RWPE2 (cell line): Measurements from ENCODE around the gene PRSS38.

ENCODE experiments used
- ATAC-seq: fragments of 200-7000 bp; cut with Tn5 transposase; 3 replicates; pipeline ENCODE4 v1.9.1; 2021; ENCODE audit warnings: low read depth
- DNase-seq: peaks from one replicate; pipeline ENCODE4 v3.0.0-alpha.2; 2020; ENCODE audit warnings: low spot score
- H3K27ac ChIP-seq: fragments of 450-650 bp; 2 replicates; pipeline ENCODE4 v1.5.1; 2017; ENCODE audit warnings: mild to moderate bottlenecking; ENCODE audit not compliant: poor library complexity, severe bottlenecking
- H3K27me3 ChIP-seq: fragments of 250-450 bp; sonication (Bioruptor Pico); 2 replicates; pipeline ENCODE4 v1.5.1; 2021; ENCODE audit warnings: mild to moderate bottlenecking, moderate library complexity; ENCODE audit not compliant: insufficient read depth, poor library complexity, severe bottlenecking
- H3K36me3 ChIP-seq: fragments of 250-450 bp; sonication (Bioruptor Pico); 2 replicates; pipeline ENCODE4 v1.5.1; 2020; ENCODE audit warnings: low read depth, mild to moderate bottlenecking, moderate library complexity
- H3K4me1 ChIP-seq: fragments of 250-450 bp; sonication (Bioruptor Pico); 2 replicates; pipeline ENCODE4 v1.5.1; 2021; ENCODE audit warnings: mild to moderate bottlenecking, moderate library complexity; ENCODE audit not compliant: insufficient read depth, poor library complexity, severe bottlenecking
- H3K4me3 ChIP-seq: fragments of 250-450 bp; sonication (Bioruptor Pico); 2 replicates; pipeline ENCODE4 v1.5.1; 2021; ENCODE audit warnings: mild to moderate bottlenecking, moderate library complexity; ENCODE audit not compliant: severe bottlenecking
- H3K9me3 ChIP-seq: fragments of 250-450 bp; sonication (Bioruptor Pico); 2 replicates; pipeline ENCODE4 v1.5.1; 2021; ENCODE audit warnings: mild to moderate bottlenecking, moderate library complexity; ENCODE audit not compliant: severe bottlenecking
- TF ChIP-seq, protein P1 (sequence below): fragments of 450-650 bp; IDR thresholded peaks from one replicate; pipeline ENCODE4 v1.5.1; 2017; ENCODE audit warnings: mild to moderate bottlenecking, moderate library complexity; ENCODE audit not compliant: poor library complexity, severe bottlenecking

The PRSS38 gene

GRCh38 chr1:227885135-227885647 lies 69.7 kb downstream of the PRSS38 start:
- no peaks in the 10 kb centered on the region for H3K36me3 ChIP-seq
- TF ChIP-seq, protein P1, sequence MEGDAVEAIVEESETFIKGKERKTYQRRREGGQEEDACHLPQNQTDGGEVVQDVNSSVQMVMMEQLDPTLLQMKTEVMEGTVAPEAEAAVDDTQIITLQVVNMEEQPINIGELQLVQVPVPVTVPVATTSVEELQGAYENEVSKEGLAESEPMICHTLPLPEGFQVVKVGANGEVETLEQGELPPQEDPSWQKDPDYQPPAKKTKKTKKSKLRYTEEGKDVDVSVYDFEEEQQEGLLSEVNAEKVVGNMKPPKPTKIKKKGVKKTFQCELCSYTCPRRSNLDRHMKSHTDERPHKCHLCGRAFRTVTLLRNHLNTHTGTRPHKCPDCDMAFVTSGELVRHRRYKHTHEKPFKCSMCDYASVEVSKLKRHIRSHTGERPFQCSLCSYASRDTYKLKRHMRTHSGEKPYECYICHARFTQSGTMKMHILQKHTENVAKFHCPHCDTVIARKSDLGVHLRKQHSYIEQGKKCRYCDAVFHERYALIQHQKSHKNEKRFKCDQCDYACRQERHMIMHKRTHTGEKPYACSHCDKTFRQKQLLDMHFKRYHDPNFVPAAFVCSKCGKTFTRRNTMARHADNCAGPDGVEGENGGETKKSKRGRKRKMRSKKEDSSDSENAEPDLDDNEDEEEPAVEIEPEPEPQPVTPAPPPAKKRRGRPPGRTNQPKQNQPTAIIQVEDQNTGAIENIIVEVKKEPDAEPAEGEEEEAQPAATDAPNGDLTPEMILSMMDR, result no peak

DNA sequence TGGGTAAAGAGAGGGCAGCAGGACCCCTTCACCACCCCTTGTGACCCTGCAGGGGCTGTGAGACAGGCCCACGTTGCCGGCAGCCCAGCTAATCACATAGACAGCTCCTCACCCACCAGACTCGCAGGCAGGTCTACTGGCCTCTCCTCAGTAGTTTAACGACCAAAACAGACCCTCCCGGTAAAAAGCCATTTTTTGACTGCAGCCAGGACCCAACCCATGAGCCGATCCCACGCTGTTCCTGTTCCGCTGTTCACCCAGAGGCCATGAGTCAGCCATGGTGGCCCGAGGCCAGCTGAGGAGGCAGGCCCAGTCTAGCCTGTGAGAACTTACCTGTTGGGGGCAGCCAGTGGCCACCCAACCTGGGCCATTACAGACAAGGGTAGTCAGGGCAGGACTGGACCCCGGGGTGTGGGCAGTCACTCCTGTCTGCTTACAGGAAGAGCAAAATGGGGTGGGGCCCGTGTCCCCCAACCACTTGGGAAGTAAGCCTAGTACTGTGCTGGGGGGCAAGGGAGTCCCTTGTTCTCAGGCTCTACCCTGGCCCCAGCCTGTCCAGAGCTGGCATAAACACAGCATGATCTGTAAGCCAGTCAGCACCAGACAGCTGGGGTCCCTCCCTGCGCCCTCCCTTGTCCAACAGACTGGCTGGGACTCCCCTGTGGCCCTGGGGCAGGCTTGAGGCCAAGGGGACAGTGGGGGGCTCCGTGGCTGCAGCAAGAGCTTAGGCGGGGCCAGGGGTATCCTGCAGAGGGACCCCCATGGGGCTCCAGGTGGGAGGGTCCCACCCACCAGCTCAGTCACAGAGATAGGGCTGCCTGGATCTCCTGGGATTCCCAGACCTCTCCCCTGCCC lies 70.4 kb downstream of the PRSS38 start:
- H3K27me3 ChIP-seq, result no peaks in the 10 kb centered on the region
- H3K4me1 ChIP-seq, result peaks cover 9% of the 10 kb centered on the region
- H3K4me3 ChIP-seq, result no peak overlapping the region
- H3K36me3 ChIP-seq, result no peaks in the 10 kb centered on the region
- DNase-seq, result peak; percentile 73
- no peaks in the 10 kb centered on the region for H3K9me3 ChIP-seq
- H3K27ac ChIP-seq, result peak overlapping the region; percentile 49
- ATAC-seq, result peak; percentile 95
- TF ChIP-seq, protein P1, result peak; percentile 22

More at GRCh38 chr1:227885135-227885647, 69.7 kb downstream of the PRSS38 start:
- H3K27me3 ChIP-seq, result no peaks in the 10 kb centered on the region
- H3K27ac ChIP-seq, result peak overlapping the region; percentile 49
- no peak for ATAC-seq
- peak; percentile 21 for DNase-seq
- H3K4me3 ChIP-seq, result no peak overlapping the region
- H3K4me1 ChIP-seq, result peaks cover 9% of the 10 kb centered on the region
- H3K9me3 ChIP-seq, result no peaks in the 10 kb centered on the region

DNA sequence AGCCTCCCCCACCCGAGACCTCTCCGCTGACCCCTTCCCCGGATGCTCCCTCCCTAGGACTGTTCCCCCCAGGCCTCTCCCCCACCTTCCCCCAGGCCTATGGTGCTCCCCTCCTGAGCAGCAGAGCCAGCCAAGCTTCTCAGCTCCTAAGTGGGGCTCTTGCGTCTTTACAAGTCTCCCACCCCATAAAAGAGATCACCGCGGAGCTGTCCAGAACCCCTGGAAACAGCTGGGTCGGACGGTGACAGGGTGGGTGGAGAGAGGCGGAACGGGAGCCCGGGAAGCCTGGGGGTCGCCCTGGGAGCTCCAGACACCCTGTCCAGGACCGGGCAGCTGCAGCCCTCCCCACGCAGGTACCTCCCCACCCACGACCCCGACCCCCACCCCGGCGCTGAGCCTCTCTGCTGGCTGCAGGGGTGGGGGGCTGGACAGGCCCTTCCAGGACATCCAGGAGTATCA lies 71.1 kb downstream of the PRSS38 start:
- Histone ChIP-seq H3K9me3 (no peaks in the 10 kb centered on the region), H3K4me1 (peaks cover 9% of the 10 kb centered on the region), H3K27me3 (no peaks in the 10 kb centered on the region), H3K4me3 (no peak overlapping the region), H3K27ac (peak overlapping the region; percentile 49), H3K36me3 (no peaks in the 10 kb centered on the region)
- ATAC-seq (no peak), DNase-seq (peak; percentile 7)
- TF ChIP-seq, protein P1, result no peak

GRCh38 chr1:227886993-227887696 lies 71.7 kb downstream of the PRSS38 start:
- Histone ChIP-seq H3K9me3 (no peaks in the 10 kb centered on the region), H3K36me3 (no peaks in the 10 kb centered on the region), H3K4me3 (no peak overlapping the region), H3K27me3 (no peaks in the 10 kb centered on the region), H3K27ac (no peak overlapping the region), H3K4me1 (peaks cover 9% of the 10 kb centered on the region)
- DNase-seq (no peak), ATAC-seq (no peak)
- TF ChIP-seq, protein P1, result no peak
